H9 (cell line): ENCODE measurements around the gene USP49. TPM values are rescaled to one million over a fixed set of nuclear protein-coding genes. Genes with fewer than 3 reads are reported as not detected.

Experiments used
- DNase-seq: peaks from one replicate; pipeline ENCODE4 v3.0.0-alpha.2; 2017
- H2AFZ ChIP-seq: one replicate; pipeline ENCODE4 v1.6.1; 2013; ENCODE audit warnings: mild to moderate bottlenecking, low read length, control low read depth, moderate library complexity
- H2AK5ac ChIP-seq: 2 replicates; pipeline ENCODE4 v1.6.1; 2013; ENCODE audit warnings: low read length, control low read depth, mixed read lengths; ENCODE audit not compliant: insufficient read length
- H2BK120ac ChIP-seq: one replicate; pipeline ENCODE4 v1.6.1; 2013; ENCODE audit warnings: low read depth, mild to moderate bottlenecking, low read length, control low read depth, inconsistent platforms; ENCODE audit not compliant: poor library complexity, severe bottlenecking
- H2BK12ac ChIP-seq: 2 replicates; pipeline ENCODE4 v1.6.1; 2013; ENCODE audit warnings: low read length, control low read depth, mixed read lengths, low read depth; ENCODE audit not compliant: insufficient read length
- H2BK15ac ChIP-seq: 2 replicates; pipeline ENCODE4 v1.6.1; 2013; ENCODE audit warnings: low read depth, low read length, control low read depth
- H2BK20ac ChIP-seq: one replicate; pipeline ENCODE4 v1.6.1; 2013; ENCODE audit warnings: low read depth, mild to moderate bottlenecking, low read length, control low read depth, inconsistent platforms; ENCODE audit not compliant: poor library complexity, severe bottlenecking
- H2BK5ac ChIP-seq: 2 replicates; pipeline ENCODE4 v1.6.1; 2013; ENCODE audit warnings: low read length, control low read depth, mixed read lengths; ENCODE audit not compliant: insufficient read length
- H3K14ac ChIP-seq: 2 replicates; pipeline ENCODE4 v1.6.1; 2013; ENCODE audit warnings: low read length, control low read depth; ENCODE audit not compliant: insufficient read depth
- H3K18ac ChIP-seq: 2 replicates; pipeline ENCODE4 v1.6.1; 2013; ENCODE audit warnings: low read depth, mild to moderate bottlenecking, mixed read lengths, low read length, control low read depth; ENCODE audit not compliant: insufficient read length
- H3K23ac ChIP-seq: 2 replicates; pipeline ENCODE4 v1.6.1; 2013; ENCODE audit warnings: low read length, control low read depth, mixed read lengths, low read depth; ENCODE audit not compliant: insufficient read length
- H3K23me2 ChIP-seq: 2 replicates; pipeline ENCODE4 v1.6.1; 2013; ENCODE audit warnings: low read depth, mild to moderate bottlenecking, mixed read lengths, low read length, control low read depth; ENCODE audit not compliant: insufficient read length, poor library complexity, severe bottlenecking
- H3K27ac ChIP-seq: 2 replicates; pipeline ENCODE4 v1.5.1; 2013; ENCODE audit warnings: low read length, control low read depth, mixed read lengths, low read depth; ENCODE audit not compliant: insufficient read length
- H3K27me3 ChIP-seq: 2 replicates; pipeline ENCODE4 v1.6.1; 2013; ENCODE audit warnings: low read length, control low read depth, inconsistent platforms; ENCODE audit not compliant: insufficient read depth
- H3K4ac ChIP-seq: 2 replicates; pipeline ENCODE4 v1.6.1; 2013; ENCODE audit warnings: low read depth, mild to moderate bottlenecking, control low read depth, inconsistent platforms, low read length, moderate library complexity
- H3K4me1 ChIP-seq: 2 replicates; pipeline ENCODE4 v1.6.1; 2013; ENCODE audit warnings: low read length, control low read depth, inconsistent platforms; ENCODE audit not compliant: insufficient read depth
- H3K4me2 ChIP-seq: 2 replicates; pipeline ENCODE4 v1.6.1; 2013; ENCODE audit warnings: low read length, control low read depth, mixed read lengths; ENCODE audit not compliant: insufficient read length, insufficient read depth
- H3K56ac ChIP-seq: 2 replicates; pipeline ENCODE4 v1.6.1; 2013; ENCODE audit warnings: low read depth, mild to moderate bottlenecking, mixed read lengths, low read length, control low read depth; ENCODE audit not compliant: insufficient read length
- H3K79me1 ChIP-seq: 2 replicates; pipeline ENCODE4 v1.6.1; 2013; ENCODE audit warnings: low read depth, mild to moderate bottlenecking, moderate library complexity, low read length, control low read depth, inconsistent platforms; ENCODE audit not compliant: insufficient read depth, poor library complexity, severe bottlenecking
- H3K79me2 ChIP-seq: 2 replicates; pipeline ENCODE4 v1.6.1; 2013; ENCODE audit warnings: low read length, control low read depth, inconsistent platforms; ENCODE audit not compliant: insufficient read depth
- H3K9ac ChIP-seq: 2 replicates; pipeline ENCODE4 v1.6.1; 2013; ENCODE audit warnings: low read length, control low read depth, mixed read lengths; ENCODE audit not compliant: insufficient read length; ENCODE audit errors: extremely low read depth
- H3K9me3 ChIP-seq: one replicate; pipeline ENCODE4 v1.6.1; 2013; ENCODE audit warnings: low read depth, low read length, inconsistent platforms; ENCODE audit not compliant: control insufficient read depth
- H3T11ph ChIP-seq: one replicate; pipeline ENCODE4 v1.6.1; 2013; ENCODE audit warnings: mild to moderate bottlenecking, low read length, control low read depth, inconsistent platforms
- H4K20me1 ChIP-seq: one replicate; pipeline ENCODE4 v1.6.1; 2013; ENCODE audit not compliant: control insufficient read depth, insufficient read length, insufficient read depth
- H4K5ac ChIP-seq: 2 replicates; pipeline ENCODE4 v1.6.1; 2013; ENCODE audit warnings: low read depth, mild to moderate bottlenecking, mixed read lengths, low read length, control low read depth; ENCODE audit not compliant: insufficient read length
- H4K8ac ChIP-seq: replicated peaks from 2 replicates; pipeline ENCODE4 v1.6.1; 2013; ENCODE audit warnings: low read length, control low read depth, mixed read lengths, low read depth; ENCODE audit not compliant: insufficient read length
- H4K91ac ChIP-seq: 2 replicates; pipeline ENCODE4 v1.6.1; 2013; ENCODE audit warnings: low read depth, mild to moderate bottlenecking, moderate library complexity, mixed read lengths, low read length, control low read depth; ENCODE audit not compliant: insufficient read length
- H3K27ac Mint-ChIP-seq, 3 experiments: 2 replicates in 2 of 3; 3 replicates in 1 of 3; pipeline ENCODE4 v1.8.0; 2020 to 2021; ENCODE audit warnings: mixed read lengths in 3 of 3, mild to moderate bottlenecking in 1 of 3, moderate library complexity in 1 of 3
- H3K27me3 Mint-ChIP-seq: 2 replicates; pipeline ENCODE4 v1.8.0; 2021; ENCODE audit warnings: low read depth, mild to moderate bottlenecking, moderate library complexity, mixed read lengths
- H3K36me3 Mint-ChIP-seq, 3 experiments: 2 replicates in 2 of 3; 3 replicates in 1 of 3; pipeline ENCODE4 v1.8.0; 2020 to 2021; ENCODE audit warnings: low read depth in 3 of 3, mixed read lengths in 3 of 3; ENCODE audit not compliant: insufficient read depth in 1 of 3
- H3K4me1 Mint-ChIP-seq, 2 experiments: 2 replicates each; pipeline ENCODE4 v1.8.0; 2020; ENCODE audit warnings: mixed read lengths in 2 of 2
- H3K4me3 Mint-ChIP-seq, 2 experiments: 2 replicates in 1 of 2; 3 replicates in 1 of 2; pipeline ENCODE4 v1.8.0; 2020 to 2021; ENCODE audit warnings: mild to moderate bottlenecking in 2 of 2, mixed read lengths in 2 of 2, moderate library complexity in 1 of 2
- H3K9me3 Mint-ChIP-seq, 2 experiments: 2 replicates in 1 of 2; 3 replicates in 1 of 2; pipeline ENCODE4 v1.8.0; 2020; ENCODE audit warnings: mild to moderate bottlenecking in 2 of 2, mixed read lengths in 2 of 2, moderate library complexity in 1 of 2
- WGBS: extraction: QIAGEN DNeasy Blood & Tissue Kit; methylation state at CpG from one replicate; pipeline ENCODE4 v1.1.7; 2013; ENCODE audit warnings: missing lambda C conversion rate, low lambda C conversion rate, mixed read lengths; ENCODE audit not compliant: insufficient read length; ENCODE audit errors: extremely low coverage; 5-methylcytosine and 5-hydroxymethylcytosine counted together
- total RNA-seq: library from RNA; stranded (reverse); gene quantifications from 2 replicates; pipeline ENCODE4 v1.2.1, GENCODE V29; 2021
- TF ChIP-seq, protein P1 (sequence below): fragments of 200-600 bp; sonication (generic); conservative IDR thresholded peaks from 3 replicates; pipeline ENCODE4 v1.8.0; 2021; ENCODE audit warnings: antibody characterized with exemption, mild to moderate bottlenecking

Gene USP49
- total RNA-seq, 1 experiment from 2014 or later = 19.0 TPM

DNA sequence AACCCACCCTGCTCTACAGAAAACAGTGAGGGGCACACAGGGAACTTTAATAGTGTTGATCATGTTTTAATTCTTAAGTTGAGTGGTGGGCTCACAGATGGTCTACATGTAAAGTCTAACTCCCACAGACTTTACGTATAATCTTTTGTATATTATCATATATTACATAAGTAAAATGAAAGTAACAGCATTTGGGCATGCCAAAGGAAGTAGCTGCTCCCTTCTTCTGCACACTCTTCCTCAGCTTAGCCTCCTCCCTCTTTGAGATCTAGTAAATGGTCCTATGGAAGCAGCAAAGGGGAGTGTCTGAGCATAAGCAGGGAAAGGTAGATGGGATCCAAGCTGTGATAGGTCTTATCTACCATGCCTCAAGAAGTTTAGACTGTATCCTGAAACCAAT lies 14.6 kb upstream of the USP49 start:
- Mint-ChIP-seq H3K4me3 (no peak overlapping the region), H3K27me3 (no peaks in the 10 kb centered on the region), H3K27ac (no peak overlapping the region), H3K4me1 (no peaks in the 10 kb centered on the region), H3K36me3 (peaks cover 16 to 70% (median 53%) of the 10 kb centered on the region in 3 experiments), H3K9me3 (no peaks in the 10 kb centered on the region)
- H3K23me2 ChIP-seq = no peaks in the 10 kb centered on the region
- no CpG with 5 or more reads among the region's 1 CpG for WGBS
- H4K8ac ChIP-seq = no peak overlapping the region
- no peak overlapping the region for H3K56ac ChIP-seq
- H2BK5ac ChIP-seq = no peak overlapping the region
- no peak overlapping the region for H3K27ac ChIP-seq
- no peak overlapping the region for H3K14ac ChIP-seq
- H4K5ac ChIP-seq = no peak overlapping the region
- no peak overlapping the region for H3K23ac ChIP-seq
- no peaks in the 10 kb centered on the region for H3K79me2 ChIP-seq
- no peaks in the 10 kb centered on the region for H4K20me1 ChIP-seq
- H2BK120ac ChIP-seq = no peak overlapping the region
- H3K9me3 ChIP-seq = no peaks in the 10 kb centered on the region
- H4K91ac ChIP-seq = no peak overlapping the region
- H3K9ac ChIP-seq = no peak overlapping the region
- no peaks in the 10 kb centered on the region for H3K4me1 ChIP-seq
- TF ChIP-seq, protein P1, sequence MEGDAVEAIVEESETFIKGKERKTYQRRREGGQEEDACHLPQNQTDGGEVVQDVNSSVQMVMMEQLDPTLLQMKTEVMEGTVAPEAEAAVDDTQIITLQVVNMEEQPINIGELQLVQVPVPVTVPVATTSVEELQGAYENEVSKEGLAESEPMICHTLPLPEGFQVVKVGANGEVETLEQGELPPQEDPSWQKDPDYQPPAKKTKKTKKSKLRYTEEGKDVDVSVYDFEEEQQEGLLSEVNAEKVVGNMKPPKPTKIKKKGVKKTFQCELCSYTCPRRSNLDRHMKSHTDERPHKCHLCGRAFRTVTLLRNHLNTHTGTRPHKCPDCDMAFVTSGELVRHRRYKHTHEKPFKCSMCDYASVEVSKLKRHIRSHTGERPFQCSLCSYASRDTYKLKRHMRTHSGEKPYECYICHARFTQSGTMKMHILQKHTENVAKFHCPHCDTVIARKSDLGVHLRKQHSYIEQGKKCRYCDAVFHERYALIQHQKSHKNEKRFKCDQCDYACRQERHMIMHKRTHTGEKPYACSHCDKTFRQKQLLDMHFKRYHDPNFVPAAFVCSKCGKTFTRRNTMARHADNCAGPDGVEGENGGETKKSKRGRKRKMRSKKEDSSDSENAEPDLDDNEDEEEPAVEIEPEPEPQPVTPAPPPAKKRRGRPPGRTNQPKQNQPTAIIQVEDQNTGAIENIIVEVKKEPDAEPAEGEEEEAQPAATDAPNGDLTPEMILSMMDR = no peak
- peaks cover 2% of the 10 kb centered on the region for H3K79me1 ChIP-seq
- DNase-seq = no peak
- H2AK5ac ChIP-seq = no peak overlapping the region
- H2BK12ac ChIP-seq = no peak overlapping the region
- H3K4me2 ChIP-seq = no peak overlapping the region
- H3K27me3 ChIP-seq = no peaks in the 10 kb centered on the region
- no peak overlapping the region for H2BK15ac ChIP-seq
- H2BK20ac ChIP-seq = no peak overlapping the region
- H3K4ac ChIP-seq = no peak overlapping the region
- H3K18ac ChIP-seq = no peak overlapping the region
- no peak overlapping the region for H3T11ph ChIP-seq
- no peak overlapping the region for H2AFZ ChIP-seq
